Measurements from ENCODE around the gene ZNF474.

ZNF474 gene

GRCh38 chr5:122154910-122155309 is 25.6 kb downstream of the ZNF474 start:
- DNase-seq: no peak

- no peak for DNase-seq
Observed at GRCh38 chr5:122155546-122155945, 26.2 kb downstream of the ZNF474 start.

DNA sequence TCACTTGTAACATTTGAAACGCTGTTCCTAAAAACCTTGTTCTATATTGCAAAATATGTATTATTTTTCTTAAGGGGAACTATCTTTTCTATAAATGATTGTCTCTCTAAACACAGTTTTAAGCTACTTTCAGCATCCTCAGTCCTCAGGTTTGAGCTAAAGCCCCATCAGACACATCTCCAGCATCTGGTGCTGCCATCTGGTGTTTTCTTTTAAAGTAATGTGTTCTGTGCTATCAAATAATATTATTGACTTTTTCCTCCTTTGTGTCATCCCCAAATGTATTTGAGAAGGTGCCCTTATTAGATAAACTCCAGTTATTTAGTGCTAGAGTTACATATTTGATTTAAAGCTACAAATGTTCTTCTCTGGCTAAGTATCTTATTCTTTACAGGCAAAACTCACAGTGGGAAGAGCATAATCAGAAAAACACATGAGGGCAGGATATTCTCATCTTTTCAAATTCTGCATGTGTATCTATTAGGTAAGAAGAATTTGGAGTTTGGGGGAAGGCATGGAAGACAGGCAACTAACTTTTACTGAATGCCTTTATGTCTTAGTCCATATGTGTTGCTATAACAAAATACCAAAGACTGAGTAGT is 27.5 kb downstream of the ZNF474 start:
- DNase-seq: peak; percentile 3 to 14

DNA sequence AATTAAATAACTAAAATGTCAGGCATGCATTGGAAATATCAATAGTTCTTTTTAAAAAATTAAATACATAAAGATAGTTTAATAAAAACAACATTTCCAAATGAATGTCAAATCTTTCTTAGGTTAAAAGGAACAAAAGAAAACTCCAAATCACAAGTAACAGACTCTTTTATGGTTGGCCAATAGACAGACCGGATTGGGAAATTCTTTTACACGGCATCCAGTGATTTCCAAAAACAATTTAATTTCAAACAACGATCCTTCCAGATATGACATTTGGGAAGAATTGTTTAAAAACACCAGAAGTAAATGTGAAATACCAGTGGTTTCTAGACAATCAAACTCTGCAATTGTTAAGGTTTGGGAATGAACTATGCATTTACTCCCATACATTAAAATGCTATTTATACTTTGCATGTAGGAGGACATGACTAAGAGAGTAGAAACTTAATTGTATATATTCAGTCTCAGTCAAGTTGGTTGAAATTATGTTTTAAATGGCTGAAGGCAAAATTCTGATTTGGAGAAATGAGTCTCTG is 32.8 kb downstream of the ZNF474 start:
- no peak for DNase-seq

DNA sequence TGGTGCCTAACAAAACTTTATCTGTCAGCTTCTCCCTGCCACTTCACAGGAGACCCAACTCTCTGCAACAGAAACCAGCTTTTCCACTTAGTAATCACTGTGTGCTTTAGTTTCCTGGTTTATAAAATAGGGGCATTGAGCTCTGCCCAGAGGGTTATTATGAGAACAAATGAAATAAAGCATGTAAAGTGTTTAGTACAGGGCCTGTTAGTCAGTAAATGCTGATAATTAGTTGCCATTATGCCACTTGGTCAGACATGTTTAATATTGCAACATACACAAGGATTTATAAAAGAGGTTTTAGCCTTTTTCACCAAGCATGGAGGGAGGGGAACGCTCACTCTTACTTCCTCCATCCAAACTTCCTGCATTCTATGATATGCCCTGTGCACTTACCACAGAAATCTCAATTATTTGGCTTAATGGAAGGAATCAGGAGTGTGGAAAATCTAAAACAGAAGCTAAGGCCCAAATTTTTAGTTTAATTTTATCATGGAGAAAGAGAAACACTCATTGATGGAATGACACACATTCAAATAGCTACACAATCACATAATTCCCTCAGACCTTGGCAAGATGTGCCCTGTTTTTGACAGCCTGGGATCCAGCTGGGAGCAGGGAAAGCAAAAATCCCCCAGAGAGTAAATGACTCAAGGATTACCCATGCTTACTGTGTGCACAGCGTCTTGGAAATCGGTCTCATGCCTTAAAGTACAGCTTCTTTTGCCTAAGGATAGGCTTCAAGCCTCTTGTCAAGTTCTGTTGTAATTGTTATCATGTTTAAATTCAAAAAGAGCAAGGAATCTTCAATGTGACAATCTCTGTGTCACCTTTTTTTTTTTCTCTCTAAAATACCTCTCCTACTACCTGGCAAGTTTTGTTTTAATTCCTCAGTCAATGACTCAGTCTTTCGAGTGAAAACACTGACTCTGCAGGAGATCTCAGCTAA is 34.0 kb downstream of the ZNF474 start:
- no peak for DNase-seq

DNA sequence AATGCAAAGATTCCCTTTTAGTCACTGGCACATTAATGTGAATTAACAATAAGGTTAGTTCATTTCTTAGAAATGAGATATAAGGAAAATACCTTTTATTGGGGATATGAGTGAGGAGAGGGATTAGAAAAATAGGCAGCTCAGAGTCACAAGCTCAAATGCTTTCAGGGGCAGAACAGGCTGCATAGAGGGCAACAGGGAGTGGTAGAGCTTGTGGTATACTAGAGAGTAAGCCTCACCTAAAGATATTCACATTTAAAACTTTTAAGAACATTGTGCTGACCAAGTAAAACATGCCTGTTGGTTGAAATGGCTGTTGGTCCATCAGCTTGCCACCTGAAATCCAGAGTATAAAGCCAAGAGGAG is 34.7 kb downstream of the ZNF474 start:
- DNase-seq: no peak

GRCh38 chr5:122164831-122165558 is 35.6 kb downstream of the ZNF474 start:
- no peak for DNase-seq

DNA sequence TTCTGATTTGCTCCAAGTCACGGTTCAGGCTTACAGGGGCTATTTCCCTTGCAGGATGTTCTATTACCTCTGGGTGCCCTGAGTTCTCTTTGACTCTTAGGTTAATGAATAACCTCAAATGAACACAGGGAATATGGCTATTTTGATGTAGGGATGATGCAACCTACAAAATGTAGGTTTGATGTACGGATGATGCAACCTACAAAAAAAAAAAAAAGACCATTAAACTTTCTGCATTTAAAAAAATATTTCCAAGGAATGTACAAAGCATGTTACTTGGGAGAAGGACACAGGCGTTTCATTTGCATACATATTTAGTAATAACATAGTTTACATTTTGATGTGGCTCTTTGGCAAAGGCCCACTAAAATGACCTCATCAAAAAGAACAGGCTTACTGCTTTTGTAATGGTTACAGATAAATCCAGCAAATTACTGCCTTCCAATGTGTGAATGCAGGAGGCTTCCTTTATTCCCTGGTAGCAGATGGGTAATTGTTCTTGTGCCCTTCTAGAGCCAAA is 36.3 kb downstream of the ZNF474 start:
- no peak for DNase-seq

DNA sequence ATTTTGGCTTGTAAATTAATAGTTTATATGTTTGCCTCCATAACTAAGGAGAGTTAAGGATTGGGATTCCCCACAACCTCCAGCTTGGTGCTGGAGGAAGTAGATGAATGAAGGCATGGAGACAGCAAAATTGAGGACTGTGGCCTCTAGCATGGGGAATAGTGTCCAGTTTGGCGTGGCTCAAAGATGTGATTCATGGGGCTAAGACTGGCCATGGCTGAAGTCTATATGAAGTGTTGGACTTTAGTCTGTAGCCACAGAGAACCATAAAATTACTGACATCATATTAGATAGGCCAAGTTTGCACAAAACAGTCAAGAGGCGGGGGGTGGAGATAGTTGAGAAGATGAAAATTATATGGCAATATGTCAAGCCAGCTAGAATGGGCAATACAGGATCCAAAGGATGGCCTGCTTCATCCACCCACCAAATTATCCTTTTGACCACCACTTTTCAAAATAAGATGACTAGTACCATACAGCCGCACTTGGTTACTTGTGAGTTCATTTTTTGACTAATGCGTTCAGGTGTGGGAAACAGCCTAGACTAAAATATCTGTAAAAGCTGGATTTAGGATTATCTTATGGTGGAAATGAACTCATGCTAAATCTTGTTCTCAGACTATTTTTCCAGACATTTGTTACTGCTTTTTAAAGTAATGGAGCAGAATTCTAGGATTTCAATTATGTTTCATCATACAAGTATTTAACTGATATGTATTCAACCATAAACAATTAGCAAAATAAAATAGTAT is 40.2 kb downstream of the ZNF474 start:
- no peak for DNase-seq

DNA sequence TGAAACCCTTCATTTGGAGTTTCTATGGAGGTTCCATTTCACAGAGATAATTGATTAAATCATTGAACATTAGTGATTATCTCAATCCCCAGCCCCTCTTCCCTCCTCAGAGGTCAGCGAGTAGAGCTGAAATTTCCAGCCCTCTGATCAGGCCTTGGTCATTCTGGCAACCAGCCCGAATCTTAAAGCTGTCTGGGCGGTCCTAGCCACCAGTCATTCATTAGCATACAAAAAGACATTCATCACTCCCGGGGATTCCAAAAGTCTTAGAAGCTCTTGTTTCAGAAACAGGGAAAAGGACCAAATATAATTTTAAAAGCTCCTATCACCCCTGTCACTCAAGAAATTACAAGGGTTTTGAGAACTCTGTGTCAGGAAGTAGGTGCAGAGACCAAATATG is 41.3 kb downstream of the ZNF474 start:
- no peak for DNase-seq

GRCh38 chr5:122172207-122172606 is 42.9 kb downstream of the ZNF474 start:
- no peak for DNase-seq

GRCh38 chr5:122173474-122174415 is 44.4 kb downstream of the ZNF474 start:
- DNase-seq: no peak

- no peak for DNase-seq
Observed at GRCh38 chr5:122175091-122175490, 45.7 kb downstream of the ZNF474 start.

DNA sequence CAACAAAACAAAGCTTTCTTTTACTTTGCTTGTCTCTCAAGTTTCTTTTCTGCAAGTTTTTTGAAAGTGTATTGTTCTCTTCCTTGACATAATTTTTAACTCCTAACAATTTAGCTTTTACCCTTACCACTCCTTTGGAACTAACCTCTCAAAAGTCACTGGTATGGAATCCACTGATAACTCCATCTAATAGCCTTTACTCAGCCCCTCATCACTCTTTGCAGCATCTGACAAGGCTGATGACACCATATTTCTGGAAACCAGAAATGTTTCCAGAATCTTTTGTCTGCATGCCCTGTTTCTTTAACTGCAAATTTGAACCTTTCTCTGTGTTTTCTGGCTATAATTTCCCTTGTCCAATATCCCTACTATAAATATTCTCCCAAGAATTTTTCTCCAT is 46.5 kb downstream of the ZNF474 start:
- no peak for DNase-seq

GRCh38 chr5:122177161-122177560 is 47.8 kb downstream of the ZNF474 start:
- no peak for DNase-seq

DNA sequence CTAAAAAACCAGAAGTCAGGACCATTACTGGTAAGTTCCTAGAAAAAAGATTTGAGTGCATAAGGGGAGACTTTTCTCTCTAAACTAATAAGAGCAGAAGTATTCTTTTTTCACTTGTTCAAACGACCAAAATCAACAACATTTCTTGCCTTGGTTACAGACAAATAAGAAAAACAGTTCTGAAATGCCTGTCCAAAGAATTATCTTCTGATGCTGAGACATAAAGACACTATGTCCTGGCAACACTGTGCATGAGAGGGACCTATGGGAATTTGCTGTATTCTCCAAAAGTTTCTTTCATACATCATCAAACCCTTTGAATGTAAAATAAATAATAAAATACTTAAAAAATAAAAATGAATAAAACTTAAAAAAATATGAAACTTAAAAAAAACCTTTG is 50.4 kb downstream of the ZNF474 start:
- no peak for DNase-seq

DNA sequence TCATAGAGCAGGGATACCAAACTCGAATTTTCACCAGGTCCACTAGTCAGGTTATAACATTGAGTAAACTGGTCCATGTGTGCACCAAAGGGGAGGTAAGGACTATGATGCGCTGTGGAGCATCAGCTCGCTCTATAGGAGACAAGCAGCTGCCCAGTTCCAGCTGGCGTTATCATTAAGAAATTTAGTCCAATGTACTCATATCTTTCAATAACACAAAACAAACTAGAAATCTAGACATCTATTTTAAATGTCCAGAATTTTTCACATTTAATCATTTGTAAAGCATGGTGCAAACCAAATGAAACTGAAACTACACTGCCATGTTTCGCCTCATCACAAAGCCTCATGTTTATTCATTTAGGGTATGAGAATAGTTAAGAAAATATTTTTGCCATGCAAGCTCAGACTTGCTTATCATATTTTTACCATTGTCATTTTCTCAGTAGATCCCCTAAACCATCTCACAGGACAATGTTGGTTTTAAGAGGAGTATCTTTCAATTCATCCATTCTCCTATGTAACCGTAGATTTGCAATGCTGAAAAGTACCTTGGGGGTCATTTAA is 50.9 kb downstream of the ZNF474 start:
- no peak for DNase-seq

GRCh38 chr5:122180863-122181548 is 51.7 kb downstream of the ZNF474 start:
- DNase-seq: no peak

DNA sequence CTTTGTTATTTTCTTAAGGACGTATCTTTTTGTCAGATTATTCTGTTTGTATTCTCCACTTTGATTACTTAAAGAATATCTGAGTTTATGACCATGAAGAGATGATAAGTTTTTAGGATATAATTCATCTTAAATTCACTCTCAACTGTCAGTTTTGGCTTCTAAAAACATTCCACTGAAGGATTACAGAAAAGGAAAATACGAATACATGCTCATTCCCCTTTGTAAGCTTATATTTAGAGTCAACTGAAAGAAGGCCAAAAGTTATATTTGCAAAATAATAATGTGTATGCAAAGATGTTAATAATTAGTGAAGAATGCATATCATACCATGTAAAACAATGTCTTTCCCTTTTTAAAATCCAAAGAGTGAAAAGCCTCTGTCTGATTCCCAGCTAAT is 52.5 kb downstream of the ZNF474 start:
- DNase-seq: no peak

DNA sequence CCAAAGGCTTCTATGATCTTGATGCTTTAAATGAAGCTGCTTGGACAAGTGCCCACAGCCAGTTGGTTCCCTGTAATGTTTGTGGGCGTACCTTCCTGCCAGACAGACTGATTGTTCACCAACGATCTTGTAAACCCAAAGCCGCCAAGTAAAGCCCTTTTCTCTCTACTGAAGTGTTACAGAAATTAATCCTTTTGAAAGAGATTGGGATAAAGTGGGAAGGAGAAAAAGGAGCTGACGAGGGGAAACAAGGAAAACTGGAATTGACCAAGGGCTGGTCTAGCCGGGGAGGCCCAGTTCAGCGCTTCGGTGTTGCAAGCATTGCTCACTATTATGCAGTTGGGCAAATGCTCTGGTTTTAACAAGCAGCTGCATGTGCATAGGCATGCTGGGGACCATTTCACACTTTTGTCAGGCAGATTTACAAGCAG is 53.2 kb downstream of the ZNF474 start:
- no peak for DNase-seq
